ENCODE results near the gene DIPK2A.

Gene DIPK2A

GRCh38 chr3:143975554-143976152 is 4.0 kb downstream of the DIPK2A start:
- no peak for DNase-seq

GRCh38 chr3:143977341-143978262 is 6.0 kb downstream of the DIPK2A start:
- no peak for DNase-seq

- DNase-seq: no peak
Observed at GRCh38 chr3:143978263-143978631, 6.6 kb downstream of the DIPK2A start.

- no peak for DNase-seq
Observed at GRCh38 chr3:143979041-143979440, 7.4 kb downstream of the DIPK2A start.

- DNase-seq: no peak
Observed at GRCh38 chr3:143979813-143980212, 8.2 kb downstream of the DIPK2A start.

GRCh38 chr3:143988306-143988705 is 16.7 kb downstream of the DIPK2A start:
- DNase-seq: no peak

GRCh38 chr3:143989461-143989860 is 17.8 kb downstream of the DIPK2A start:
- no peak for DNase-seq

GRCh38 chr3:143991713-143992112 is 20.1 kb downstream of the DIPK2A start:
- no peak for DNase-seq

GRCh38 chr3:143998266-143998665 is 26.6 kb downstream of the DIPK2A start:
- DNase-seq: no peak

- no peak for DNase-seq
Observed at GRCh38 chr3:144003051-144003450, 31.4 kb downstream of the DIPK2A start.

- DNase-seq: no peak
Observed at GRCh38 chr3:144010371-144010770, 38.7 kb downstream of the DIPK2A start.

- DNase-seq: no peak
Observed at GRCh38 chr3:144011251-144011799, 39.7 kb downstream of the DIPK2A start.

- DNase-seq: no peak
Observed at GRCh38 chr3:144015133-144015532, 43.5 kb downstream of the DIPK2A start.

- DNase-seq: no peak
Observed at GRCh38 chr3:144018776-144019175, 47.2 kb downstream of the DIPK2A start.
